Fibroblast of pulmonary artery (primary cell): Measurements from ENCODE around the gene PRKAG3.

ENCODE experiments used
- DNase-seq: peaks from one replicate; pipeline ENCODE4 v3.0.0-alpha.2; 2010; ENCODE audit warnings: low read depth
- H3K4me3 ChIP-seq: replicated peaks from 2 replicates; pipeline ENCODE4 v1.5.1; 2011; ENCODE audit warnings: low read depth, mild to moderate bottlenecking, control low read depth, low read length, moderate library complexity
- CTCF ChIP-seq: IDR thresholded peaks from 2 replicates; pipeline ENCODE4 v1.5.1; 2011; ENCODE audit warnings: mild to moderate bottlenecking, control low read depth, low read length, inconsistent platforms; ENCODE audit errors: missing control alignments

The PRKAG3 gene

DNA sequence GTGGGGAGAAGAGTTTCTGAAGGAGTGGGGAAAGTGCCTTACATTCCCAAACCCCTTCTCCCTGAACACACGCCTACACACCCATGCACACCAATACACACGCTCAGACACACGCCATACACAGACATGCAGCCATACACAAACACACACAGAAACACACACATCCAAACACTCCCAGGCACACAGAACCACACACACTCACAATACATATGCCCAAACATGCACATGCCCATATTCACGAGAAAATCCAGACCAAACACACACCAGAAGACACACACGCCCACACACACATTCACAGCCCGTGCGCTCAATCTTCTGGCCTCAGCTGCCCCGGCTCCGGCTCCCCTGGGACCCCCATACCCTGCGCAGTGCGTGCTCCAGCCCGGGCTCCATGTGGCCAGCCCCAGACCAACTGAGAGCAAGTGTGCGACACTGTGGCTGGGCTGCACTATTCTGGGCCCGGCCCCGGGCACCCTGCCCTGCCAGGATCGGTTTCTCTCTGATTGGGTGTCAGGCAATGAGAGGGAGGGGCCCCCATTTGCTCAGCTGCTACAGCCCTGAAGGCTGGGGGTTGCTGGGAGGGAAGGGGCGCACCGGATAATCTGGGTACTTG is at the start of gene PRKAG3:
Gene PRKAG3, minus strand, starts transcription at position 426 of the 613 bp plus-strand sequence.
- TF ChIP-seq CTCF: no peak
- DNase-seq: no peak
- H3K4me3 ChIP-seq: no peak within 1 kb of the TSS

DNA sequence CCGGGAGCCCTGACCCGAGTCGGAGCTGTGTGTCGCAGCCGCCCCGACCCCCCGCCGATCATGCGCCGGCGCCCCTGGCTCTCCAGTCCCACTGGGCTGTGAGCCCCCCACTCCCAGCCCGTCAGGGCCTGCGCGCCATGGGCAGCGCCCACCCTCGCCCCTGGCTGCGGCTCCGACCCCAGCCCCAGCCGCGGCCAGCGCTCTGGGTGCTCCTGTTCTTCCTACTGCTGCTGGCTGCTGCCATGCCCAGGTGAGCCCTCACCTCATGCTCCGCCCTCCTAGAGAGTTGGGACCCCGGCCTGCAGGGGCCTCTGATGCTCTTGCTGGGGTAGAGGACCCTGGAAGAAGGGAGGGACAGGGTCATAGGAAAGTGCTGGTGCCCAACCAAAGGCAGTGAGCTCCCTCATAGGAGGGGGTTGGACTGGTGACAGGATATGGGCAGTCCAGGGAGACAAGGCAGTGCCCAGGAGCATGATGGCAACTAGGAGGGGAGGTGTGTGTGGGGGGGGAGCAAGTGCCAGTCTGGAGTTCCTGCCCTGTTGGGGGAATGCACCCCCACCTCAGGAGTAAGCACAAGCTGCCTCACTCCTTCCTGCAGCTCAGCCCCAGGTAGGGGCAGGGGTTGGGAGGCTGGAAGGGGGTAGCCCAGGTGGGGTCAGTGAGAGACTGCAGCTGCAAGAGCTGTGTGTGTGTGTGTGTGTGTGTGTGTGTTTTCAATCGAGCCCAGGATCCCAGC is 49.4 kb upstream of the PRKAG3 start:
- TF ChIP-seq CTCF: no peak
- DNase-seq: no peak
- H3K4me3 ChIP-seq: no peak overlapping the region

GRCh38 chr2:218880102-218880858 is 48.7 kb upstream of the PRKAG3 start, which contains the start of gene WNT10A:
WNT10A (plus strand) TSS chr2:218880852; CDS start chr2:218880996, 144 bp downstream.
- H3K4me3 ChIP-seq: no peak within 1 kb of the TSS
- no peak for TF ChIP-seq CTCF
- DNase-seq: no peak

- no peak overlapping the region for H3K4me3 ChIP-seq
- no peak for DNase-seq
- TF ChIP-seq CTCF: no peak
Measured at GRCh38 chr2:218879776-218880101, 48.1 kb upstream of the PRKAG3 start.

GRCh38 chr2:218878926-218879761 is 47.5 kb upstream of the PRKAG3 start:
- no peak overlapping the region for H3K4me3 ChIP-seq
- no peak for DNase-seq
- no peak for TF ChIP-seq CTCF

GRCh38 chr2:218878486-218878885 is 46.9 kb upstream of the PRKAG3 start:
- H3K4me3 ChIP-seq: no peak overlapping the region
- DNase-seq: no peak
- TF ChIP-seq CTCF: no peak
